ENCODE results near the gene CPN2. TPM values are rescaled to one million over a fixed set of nuclear protein-coding genes. Genes with fewer than 3 reads are reported as not detected.
A peak's percentile ranks its signal among the peaks of the same experiment; 100 is the strongest.

Gene CPN2
- total RNA-seq, 1 donor from 2014 or later: not detected

DNA sequence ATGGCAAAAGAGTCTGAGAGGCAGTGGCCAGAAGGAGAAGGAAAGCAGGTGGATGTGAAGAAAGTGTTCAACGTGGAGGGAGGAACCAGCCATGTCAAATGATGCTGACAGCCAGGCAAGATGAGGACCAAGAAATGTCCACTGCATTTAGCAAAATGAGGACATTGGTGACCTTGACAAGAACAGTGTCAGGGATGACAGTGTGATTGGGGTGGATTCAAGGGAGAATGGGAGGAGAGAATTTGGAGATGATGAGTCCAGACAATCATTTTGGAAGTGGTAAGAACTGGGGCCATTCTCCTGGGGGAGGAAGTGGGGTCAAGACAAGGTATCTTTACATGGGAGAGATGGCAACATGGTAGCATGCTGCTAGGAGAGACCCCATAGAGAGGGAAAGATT lies 47.4 kb downstream of the CPN2 start:
- no peak for DNase-seq (ENCODE audit: low read depth)
- H3K27me3 ChIP-seq (ENCODE audit: control insufficient read depth, insufficient read depth, low read length): peaks cover 6% of the 10 kb centered on the region
- FAIRE-seq: no peak
- TF ChIP-seq, protein P1, sequence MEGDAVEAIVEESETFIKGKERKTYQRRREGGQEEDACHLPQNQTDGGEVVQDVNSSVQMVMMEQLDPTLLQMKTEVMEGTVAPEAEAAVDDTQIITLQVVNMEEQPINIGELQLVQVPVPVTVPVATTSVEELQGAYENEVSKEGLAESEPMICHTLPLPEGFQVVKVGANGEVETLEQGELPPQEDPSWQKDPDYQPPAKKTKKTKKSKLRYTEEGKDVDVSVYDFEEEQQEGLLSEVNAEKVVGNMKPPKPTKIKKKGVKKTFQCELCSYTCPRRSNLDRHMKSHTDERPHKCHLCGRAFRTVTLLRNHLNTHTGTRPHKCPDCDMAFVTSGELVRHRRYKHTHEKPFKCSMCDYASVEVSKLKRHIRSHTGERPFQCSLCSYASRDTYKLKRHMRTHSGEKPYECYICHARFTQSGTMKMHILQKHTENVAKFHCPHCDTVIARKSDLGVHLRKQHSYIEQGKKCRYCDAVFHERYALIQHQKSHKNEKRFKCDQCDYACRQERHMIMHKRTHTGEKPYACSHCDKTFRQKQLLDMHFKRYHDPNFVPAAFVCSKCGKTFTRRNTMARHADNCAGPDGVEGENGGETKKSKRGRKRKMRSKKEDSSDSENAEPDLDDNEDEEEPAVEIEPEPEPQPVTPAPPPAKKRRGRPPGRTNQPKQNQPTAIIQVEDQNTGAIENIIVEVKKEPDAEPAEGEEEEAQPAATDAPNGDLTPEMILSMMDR (IDR thresholded peaks at IDR 0.05; ENCODE audit: insufficient read depth, low read length, severe bottlenecking): no peak
- no peaks in the 10 kb centered on the region for H3K36me3 ChIP-seq (ENCODE audit: control insufficient read depth, insufficient read depth, low read length)
- no peak overlapping the region for H3K4me3 ChIP-seq (ENCODE audit: low read depth, low read length)

DNA sequence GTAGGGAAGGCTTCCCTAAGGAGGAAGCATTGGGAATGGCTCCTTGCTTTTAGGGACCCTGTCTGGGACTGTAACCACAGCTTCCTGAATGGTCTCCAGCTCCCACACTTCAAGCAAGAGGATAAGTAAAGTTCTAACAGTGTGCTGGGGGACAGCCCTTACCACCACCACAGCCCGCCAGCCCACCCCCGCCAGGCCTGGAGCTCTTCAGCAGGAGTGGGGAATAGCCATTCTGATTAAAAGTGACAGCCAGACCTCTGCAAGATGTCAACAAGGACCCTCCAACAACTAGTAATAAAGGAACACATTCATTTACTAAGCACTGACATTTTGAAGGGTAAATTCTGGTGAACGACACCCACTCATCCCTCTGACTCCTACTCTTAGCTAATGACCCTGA lies 49.4 kb downstream of the CPN2 start:
- no peak overlapping the region for H3K4me3 ChIP-seq (ENCODE audit: low read depth, low read length)
- no peak for FAIRE-seq
- DNase-seq (ENCODE audit: low read depth): no peak
- peaks cover 6% of the 10 kb centered on the region for H3K27me3 ChIP-seq (ENCODE audit: control insufficient read depth, insufficient read depth, low read length)
- TF ChIP-seq, protein P1 (IDR thresholded peaks at IDR 0.05; ENCODE audit: insufficient read depth, low read length, severe bottlenecking): no peak
- H3K36me3 ChIP-seq (ENCODE audit: control insufficient read depth, insufficient read depth, low read length): no peaks in the 10 kb centered on the region

DNA sequence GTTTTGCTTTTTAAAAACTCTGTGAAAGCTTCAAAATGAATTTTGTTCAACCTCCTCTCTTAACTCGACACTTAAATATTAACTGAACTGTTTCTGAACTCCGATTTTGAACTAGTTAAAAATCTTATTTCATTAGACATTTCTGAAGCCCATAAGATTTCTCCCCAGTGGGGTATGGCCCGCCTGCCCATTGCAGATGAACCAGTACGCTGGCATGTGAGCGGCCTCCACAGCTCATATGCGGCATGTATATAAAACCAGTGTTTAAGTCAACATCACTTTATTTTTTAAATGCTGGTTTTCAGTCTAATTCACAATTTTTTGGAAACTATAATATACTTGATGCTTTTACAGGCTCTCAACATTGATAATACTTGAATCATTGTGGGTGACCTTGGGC lies 50.2 kb downstream of the CPN2 start:
- peaks cover 3% of the 10 kb centered on the region for H3K27me3 ChIP-seq (ENCODE audit: control insufficient read depth, insufficient read depth, low read length)
- TF ChIP-seq, protein P1 (IDR thresholded peaks at IDR 0.05; ENCODE audit: insufficient read depth, low read length, severe bottlenecking): no peak
- no peaks in the 10 kb centered on the region for H3K36me3 ChIP-seq (ENCODE audit: control insufficient read depth, insufficient read depth, low read length)
- no peak for FAIRE-seq
- no peak for DNase-seq (ENCODE audit: low read depth)
- H3K4me3 ChIP-seq (ENCODE audit: low read depth, low read length): no peak overlapping the region

DNA sequence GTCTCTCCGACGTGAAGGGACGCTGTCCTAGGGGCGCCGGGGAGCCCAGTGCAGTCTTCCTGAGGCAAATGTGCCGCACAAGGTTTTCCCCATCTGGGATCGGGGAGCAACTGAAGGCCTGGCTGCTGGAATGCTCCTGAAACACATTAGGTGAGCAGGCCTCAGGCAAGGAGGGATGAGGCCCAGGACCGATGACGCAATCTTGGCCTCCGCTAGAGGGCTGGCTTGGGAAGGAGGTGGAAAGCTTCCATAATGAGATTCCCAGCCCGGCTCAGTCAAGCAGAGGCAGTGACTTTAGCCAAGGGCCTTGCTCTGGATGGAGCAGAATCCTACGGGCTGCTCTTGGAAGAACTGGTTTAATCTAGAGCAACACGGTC lies 50.8 kb downstream of the CPN2 start:
- Histone ChIP-seq H3K4me3 (ENCODE audit: low read depth, low read length) (no peak overlapping the region), H3K36me3 (ENCODE audit: control insufficient read depth, insufficient read depth, low read length) (no peaks in the 10 kb centered on the region), H3K27me3 (ENCODE audit: control insufficient read depth, insufficient read depth, low read length) (peaks cover 1% of the 10 kb centered on the region)
- FAIRE-seq (no peak), DNase-seq (ENCODE audit: low read depth) (peak; percentile 41)
- TF ChIP-seq, protein P1 (IDR thresholded peaks at IDR 0.05; ENCODE audit: insufficient read depth, low read length, severe bottlenecking): peak; percentile 17

DNA sequence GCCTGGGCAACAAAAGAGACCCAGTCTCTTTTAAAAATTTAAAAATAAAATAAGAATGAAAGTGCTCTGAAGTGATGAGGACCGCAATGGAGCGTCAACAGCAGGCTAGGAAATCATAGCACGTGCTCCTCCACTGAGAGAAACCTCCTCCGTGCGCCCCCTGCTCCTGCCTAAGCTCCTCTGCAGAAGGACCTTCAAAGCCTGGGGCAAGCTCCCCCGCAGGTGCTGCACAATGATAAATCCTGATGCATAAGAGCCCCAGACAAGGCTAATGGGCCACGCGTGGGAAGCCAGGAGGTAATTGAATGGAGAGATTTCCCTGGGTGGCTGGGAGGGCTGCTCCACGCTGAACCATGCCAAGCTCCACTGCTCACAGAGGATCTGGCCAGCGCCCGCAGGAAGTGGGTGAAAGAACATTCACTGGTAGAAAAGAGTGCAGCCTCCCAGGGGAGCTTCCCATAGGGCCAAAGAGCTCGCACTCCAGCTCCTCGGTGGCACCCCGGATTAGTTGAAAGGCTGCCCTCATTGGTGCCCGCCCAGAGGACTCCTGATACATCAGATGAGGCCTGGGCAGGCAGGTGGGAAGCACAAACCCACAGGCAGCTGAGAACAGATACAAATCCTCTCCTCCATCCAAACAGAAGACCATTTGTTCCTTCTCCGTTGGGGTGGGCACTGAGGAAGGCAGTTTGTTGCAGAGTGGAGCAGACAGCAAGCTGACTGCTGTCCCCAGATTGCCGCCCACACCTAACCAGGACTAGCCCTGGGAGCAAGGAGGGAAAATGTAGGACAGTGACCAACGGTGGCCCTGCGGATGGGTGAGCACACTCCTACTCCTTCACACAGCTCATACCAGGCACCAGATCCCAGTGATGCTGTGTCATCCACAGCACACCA lies 52.5 kb downstream of the CPN2 start:
- TF ChIP-seq, protein P1 (IDR thresholded peaks at IDR 0.05; ENCODE audit: insufficient read depth, low read length, severe bottlenecking): no peak
- FAIRE-seq (peak; percentile 7), DNase-seq (ENCODE audit: low read depth) (no peak)
- Histone ChIP-seq H3K36me3 (ENCODE audit: control insufficient read depth, insufficient read depth, low read length) (no peaks in the 10 kb centered on the region), H3K27me3 (ENCODE audit: control insufficient read depth, insufficient read depth, low read length) (no peaks in the 10 kb centered on the region), H3K4me3 (ENCODE audit: low read depth, low read length) (no peak overlapping the region)
